H1 (cell line): ENCODE results near the gene RASAL1. TPM values are rescaled to one million over a fixed set of nuclear protein-coding genes. Genes with fewer than 3 reads are reported as not detected.

Experiments
- CTCF ChIA-PET: fragments of 300-600 bp; sonication (Branson Sonifier 250); formaldehyde crosslinking; loops from one replicate; lab custom pipeline; 2021; ENCODE audit not compliant: partially characterized antibody; lab: Charles Lee
- POLR2A ChIA-PET: fragments of 300-600 bp; sonication (Branson Sonifier 250); formaldehyde crosslinking; loops from one replicate; lab custom pipeline; 2021; ENCODE audit warnings: inconsistent platforms; ENCODE audit not compliant: partially characterized antibody; lab: Charles Lee
- DNase-seq, 2 experiments: peaks; one replicate each; pipeline versions ENCODE4 v3.0.0 to v3.0.0-alpha.2; 2010 to 2022; ENCODE audit warnings: low spot score in 2 of 2, low read depth in 1 of 2, mixed read lengths in 1 of 2
- FAIRE-seq: peaks from 2 replicates; lab custom pipeline; 2011; peaks lifted over from hg19 to GRCh38; lab: Jason Lieb, UNC
- H2AFZ ChIP-seq: 2 replicates; pipeline ENCODE4 v1.8.1; 2012; ENCODE audit warnings: low read length, inconsistent platforms
- H2AK5ac ChIP-seq: 2 replicates; pipeline ENCODE4 v1.6.1; 2013; ENCODE audit warnings: low read depth, low read length
- H2BK120ac ChIP-seq: replicated peaks from 2 replicates; pipeline ENCODE3; 2013; ENCODE audit warnings: low read depth, low read length, inconsistent platforms
- H2BK12ac ChIP-seq: 2 replicates; pipeline ENCODE4 v1.6.1; 2013; ENCODE audit warnings: low read depth, low read length
- H2BK15ac ChIP-seq: 2 replicates; pipeline ENCODE4 v1.6.1; 2013; ENCODE audit warnings: low read length
- H2BK20ac ChIP-seq: 2 replicates; pipeline ENCODE4 v1.6.1; 2013; ENCODE audit warnings: low read length
- H2BK5ac ChIP-seq: 2 replicates; pipeline ENCODE4 v1.6.1; 2013; ENCODE audit warnings: low read depth, low read length
- H3K14ac ChIP-seq: 2 replicates; pipeline ENCODE4 v1.6.1; 2013; ENCODE audit warnings: inconsistent platforms; ENCODE audit not compliant: insufficient read length
- H3K18ac ChIP-seq: 2 replicates; pipeline ENCODE4 v1.6.1; 2013; ENCODE audit warnings: low read length; ENCODE audit errors: extremely low read depth
- H3K23ac ChIP-seq: 2 replicates; pipeline ENCODE4 v1.6.1; 2013; ENCODE audit warnings: inconsistent platforms; ENCODE audit not compliant: insufficient read length
- H3K23me2 ChIP-seq: 2 replicates; pipeline ENCODE4 v1.6.1; 2013; ENCODE audit warnings: low read depth, low read length
- H3K27ac ChIP-seq: 2 replicates; pipeline ENCODE4 v1.6.1; 2011; ENCODE audit warnings: low read depth, low read length, inconsistent platforms
- H3K27me3 ChIP-seq, 4 experiments: replicated peaks in 1 of 4; 1 replicate in 1 of 4; 2 replicates in 3 of 4; pipeline versions ENCODE4 v1.6.1 to v1.8.1; 2011 to 2013; ENCODE audit warnings: low read length in 3 of 4, mild to moderate bottlenecking in 3 of 4, inconsistent platforms in 2 of 4, mixed read lengths in 2 of 4, moderate library complexity in 1 of 4; ENCODE audit not compliant: control insufficient read depth in 3 of 4, insufficient read depth in 3 of 4; ENCODE audit errors: extremely low read depth in 1 of 4
- H3K36me3 ChIP-seq, 4 experiments: 2 replicates each; pipeline versions ENCODE4 v1.6.1 to v1.8.1; 2011 to 2013; ENCODE audit warnings: mild to moderate bottlenecking in 4 of 4, low read length in 3 of 4, moderate library complexity in 2 of 4, control low read depth in 1 of 4, inconsistent platforms in 1 of 4; ENCODE audit not compliant: insufficient read depth in 4 of 4, control insufficient read depth in 2 of 4
- H3K4ac ChIP-seq: replicated peaks from 2 replicates; pipeline ENCODE3; 2013; ENCODE audit warnings: low read length, low read depth, mixed read lengths, inconsistent platforms; ENCODE audit not compliant: insufficient read length
- H3K4me1 ChIP-seq, 4 experiments: replicated peaks in 1 of 4; 1 replicate in 1 of 4; 2 replicates in 3 of 4; pipeline versions ENCODE4 v1.6.1 to v1.8.1; 2011 to 2013; ENCODE audit warnings: low read length in 3 of 4, inconsistent platforms in 2 of 4, mixed read lengths in 1 of 4; ENCODE audit not compliant: insufficient read depth in 4 of 4, control insufficient read depth in 3 of 4
- H3K4me2 ChIP-seq, 2 experiments: 2 replicates each; pipeline versions ENCODE4 v1.6.1 to v1.8.1; 2011 to 2013; ENCODE audit warnings: low read depth in 2 of 2, low read length in 2 of 2, control low read depth in 1 of 2, inconsistent platforms in 1 of 2, mild to moderate bottlenecking in 1 of 2; ENCODE audit not compliant: insufficient read depth in 1 of 2
- H3K4me3 ChIP-seq, 4 experiments: fragments of 200-600, 300-600 bp in 1 of 4; sonication (generic), shearing (Covaris generic), sonication (Bioruptor Twin) in 1 of 4; 2 replicates each; pipeline versions ENCODE4 v1.5.1 to v1.8.1; 2011 to 2016; ENCODE audit warnings: low read length in 4 of 4, low read depth in 3 of 4, control low read depth in 2 of 4, inconsistent platforms in 2 of 4, mild to moderate bottlenecking in 2 of 4, mixed read lengths in 1 of 4, moderate library complexity in 1 of 4; ENCODE audit not compliant: insufficient read depth in 2 of 4; ENCODE audit errors: extremely low read depth in 1 of 4
- H3K56ac ChIP-seq: replicated peaks from 2 replicates; pipeline ENCODE3; 2013; ENCODE audit warnings: low read depth, mild to moderate bottlenecking, mixed read lengths, low read length, inconsistent platforms; ENCODE audit not compliant: insufficient read length
- H3K79me1 ChIP-seq: 2 replicates; pipeline ENCODE4 v1.6.1; 2013; ENCODE audit warnings: low read depth, low read length, control low read depth
- H3K79me2 ChIP-seq, 2 experiments: 2 replicates each; pipeline versions ENCODE4 v1.6.1 to v1.8.1; 2012 to 2013; ENCODE audit warnings: low read length in 2 of 2, mild to moderate bottlenecking in 2 of 2, inconsistent platforms in 1 of 2; ENCODE audit not compliant: insufficient read depth in 2 of 2, control insufficient read depth in 1 of 2
- H3K9ac ChIP-seq, 4 experiments: replicated peaks in 1 of 4; 1 replicate in 1 of 4; 2 replicates in 3 of 4; pipeline versions ENCODE4 v1.6.1 to v1.8.1; 2011 to 2013; ENCODE audit warnings: low read depth in 3 of 4, low read length in 3 of 4, control low read depth in 2 of 4, mild to moderate bottlenecking in 2 of 4, moderate library complexity in 2 of 4, inconsistent platforms in 1 of 4; ENCODE audit errors: extremely low read depth in 1 of 4
- H3K9me3 ChIP-seq, 2 experiments: 2 replicates each; pipeline versions ENCODE4 v1.6.1 to v1.8.1; 2012 to 2013; ENCODE audit warnings: mild to moderate bottlenecking in 2 of 2, moderate library complexity in 2 of 2, control low read depth in 1 of 2, inconsistent platforms in 1 of 2, low read depth in 1 of 2, low read length in 1 of 2, mixed read lengths in 1 of 2; ENCODE audit not compliant: insufficient read depth in 2 of 2
- H4K20me1 ChIP-seq, 2 experiments: replicated peaks in 1 of 2; 2 replicates each; pipeline versions ENCODE3 to v1.8.1; 2011 to 2013; ENCODE audit warnings: inconsistent platforms in 2 of 2, low read length in 2 of 2, mild to moderate bottlenecking in 1 of 2; ENCODE audit not compliant: insufficient read depth in 2 of 2, control insufficient read depth in 1 of 2
- H4K5ac ChIP-seq: 2 replicates; pipeline ENCODE4 v1.6.1; 2013; ENCODE audit warnings: low read length, low read depth, mixed read lengths, inconsistent platforms; ENCODE audit not compliant: insufficient read length
- H4K8ac ChIP-seq: 2 replicates; pipeline ENCODE4 v1.8.0; 2013; ENCODE audit warnings: mild to moderate bottlenecking, moderate library complexity, low read length, inconsistent platforms; ENCODE audit not compliant: insufficient read depth; ENCODE audit errors: extremely low read depth
- H4K91ac ChIP-seq: replicated peaks from 2 replicates; pipeline ENCODE3; 2013; ENCODE audit warnings: low read length, mixed read lengths, inconsistent platforms; ENCODE audit not compliant: insufficient read length
- CREB1 ChIP-seq: IDR thresholded peaks from 2 replicates; pipeline ENCODE4 v1.6.1; 2012; ENCODE audit warnings: inconsistent platforms
- EZH2 ChIP-seq: fragments of 200-600 bp; sonication (generic); IDR thresholded peaks from 2 replicates; pipeline ENCODE4 v1.7.1; 2012; ENCODE audit warnings: low read depth, mild to moderate bottlenecking, moderate library complexity, low read length, inconsistent platforms; ENCODE audit not compliant: severe bottlenecking
- GTF2F1 ChIP-seq: IDR thresholded peaks from 2 replicates; pipeline ENCODE4 v1.6.1; 2012; ENCODE audit warnings: low read depth, low read length, improper control_type of control experiment, borderline replicate concordance
- NRF1 ChIP-seq: IDR thresholded peaks from 2 replicates; pipeline ENCODE4 v1.6.1; 2011; ENCODE audit warnings: mild to moderate bottlenecking, low read depth, low read length, improper control_type of control experiment
- POU5F1 ChIP-seq: IDR thresholded peaks from 2 replicates; pipeline ENCODE4 v1.6.1; 2011; ENCODE audit warnings: low read depth, mild to moderate bottlenecking, low read length, moderate library complexity
- RBBP5 ChIP-seq: IDR thresholded peaks from 2 replicates; pipeline ENCODE4 v1.7.1; 2012; ENCODE audit warnings: low read depth, mild to moderate bottlenecking, inconsistent platforms, low read length, moderate library complexity, borderline replicate concordance
- YY1 ChIP-seq: IDR thresholded peaks from 2 replicates; pipeline ENCODE4 v1.6.1; 2011; ENCODE audit warnings: low read depth, mild to moderate bottlenecking, low read length
- WGBS, 2 experiments: shearing (Covaris generic) in 1 of 2; methylation state at CpG; one replicate each; pipeline versions ENCODE4 v1.1.6 to v1.1.7; 2013 to 2015; ENCODE audit warnings: low lambda C conversion rate in 2 of 2, mixed read lengths in 2 of 2, inconsistent platforms in 1 of 2, low coverage in 1 of 2, missing lambda C conversion rate in 1 of 2; ENCODE audit not compliant: insufficient replicate concordance in 2 of 2, insufficient coverage in 1 of 2, insufficient read length in 1 of 2; ENCODE audit errors: extremely low coverage in 1 of 2, missing lambda C conversion rate in 1 of 2; 5-methylcytosine and 5-hydroxymethylcytosine counted together
- polyA plus RNA-seq, 7 experiments: library from polyadenylated mRNA; depleted of rRNA in 3 of 7; stranded (reverse) in 5 of 7; unstranded in 2 of 7; fragments of >200 nt in 5 of 7; fragments of 200-250 nt in 2 of 7; gene quantifications; 1 replicate in 5 of 7; 2 replicates in 1 of 7; 4 replicates in 1 of 7; pipeline versions ENCODE4 v1.2.1 to v1.2.3, GENCODE V29; 2011 to 2013; ENCODE audit warnings: missing spikeins in 2 of 7, mixed read lengths in 2 of 7
- total RNA-seq: library from RNA; stranded (reverse); fragmentation: NEBNext Ultra II Directional; extraction: Animal tissue kit (Norgen Biotek cat#: 25700); gene quantifications from 2 replicates; pipeline ENCODE4 v1.2.1, GENCODE V29; 2021
- TF ChIP-seq, protein P1 (sequence below), 3 experiments: IDR thresholded peaks; 1 replicate in 2 of 3; 2 replicates in 1 of 3; pipeline versions ENCODE4 v1.5.1 to v1.6.1; 2011; ENCODE audit warnings: low read length in 3 of 3, mild to moderate bottlenecking in 3 of 3, inconsistent platforms in 2 of 3, low read depth in 1 of 3, moderate library complexity in 1 of 3; ENCODE audit not compliant: insufficient read depth in 1 of 3; ENCODE audit errors: control extremely low read depth in 1 of 3

Gene RASAL1
- total and polyA plus RNA-seq, 2 of the 8 experiments (the other 6 are each of a cell fraction or from before 2014, with no cell fraction given), result 3.7 to 5.0 TPM

DNA sequence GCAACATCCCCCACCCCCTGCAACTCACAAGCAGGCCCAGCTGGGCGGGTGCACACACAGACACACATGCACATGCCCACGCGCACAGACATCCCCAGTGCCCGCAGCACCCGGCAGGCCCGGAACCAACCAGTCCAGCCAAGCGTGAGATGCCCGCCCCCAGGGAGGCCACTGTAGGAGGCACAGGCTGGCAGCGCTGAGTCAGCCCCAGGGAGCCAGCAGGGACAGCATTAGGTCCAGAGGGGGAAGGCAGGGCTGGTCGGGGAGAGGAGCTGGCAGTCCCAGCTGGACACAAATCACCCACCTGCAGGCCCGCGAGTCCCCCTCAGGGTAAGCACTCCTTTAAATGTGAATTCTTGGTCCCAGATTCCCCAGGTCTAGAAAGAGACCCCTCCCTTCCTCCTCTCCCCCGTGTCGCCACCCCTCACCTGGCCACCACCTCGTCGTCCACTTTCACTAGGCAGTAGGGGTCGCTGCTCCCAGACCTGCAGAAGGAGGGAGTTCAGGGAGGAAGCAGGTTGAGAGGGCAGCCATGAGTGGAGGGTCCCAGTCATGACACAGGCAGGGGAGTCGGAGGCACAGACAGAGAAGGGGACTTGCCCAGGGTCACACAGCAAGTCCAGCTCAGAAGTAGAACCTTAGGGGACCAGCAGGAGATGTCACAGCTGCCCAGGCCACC, 5.0 kb downstream of the RASAL1 start:
- POLR2A ChIA-PET, result interaction anchor here (0.8 to 5.9 kb wide), 3 partner anchors 10 to 47 kb away, joined by 3 to 35 read pairs (median 13); no protein-coding TSS in a partner anchor
- 52% methylated on average over 13 of the region's 18 CpGs; no CpG with 5 or more reads in 1 of the 2 experiments for WGBS, 2 experiments
- Histone ChIP-seq H4K5ac (peak overlapping the region; percentile 20), H4K8ac (no peak overlapping the region), H3K27ac (no peak overlapping the region), H2BK5ac (no peak overlapping the region; the same call in 1 of the 2 replicates), H3K23ac (no peak overlapping the region), H3K36me3 (no peaks in the 10 kb centered on the region), H3K4me2 (no peak overlapping the region), H3K9ac (no peak overlapping the region), H2BK15ac (0 out of 2 replicates have a peak overlapping the region, but pooled peaks have one; percentile 16), H3K79me1 (no peaks in the 10 kb centered on the region), H3K4me1 (peaks cover 0 to 10% (median 8%) of the 10 kb centered on the region in 4 experiments; a peak in 5 of 7 replicates), H4K20me1 (peaks cover 0 to 7% of the 10 kb centered on the region in 2 experiments), H3K18ac (no peak overlapping the region; the same call in 1 of the 2 replicates), H2BK12ac (no peak overlapping the region; the same call in 1 of the 2 replicates), H2AK5ac (peak overlapping the region; percentile 56; the same call in 1 of the 2 replicates), H2BK20ac (no peak overlapping the region), H3K56ac (no peak overlapping the region), H3K4me3 (no peak overlapping the region), H3K23me2 (peaks cover 9% of the 10 kb centered on the region; the same call in 1 of the 2 replicates), H3K79me2 (no peaks in the 10 kb centered on the region), H4K91ac (no peak overlapping the region), H3K27me3 (peaks cover 1 to 13% (median 6%) of the 10 kb centered on the region in 4 experiments; a peak in 6 of 7 replicates), H2BK120ac (no peak overlapping the region), H3K4ac (no peak overlapping the region), H2AFZ (no peak overlapping the region), H3K9me3 (no peaks in the 10 kb centered on the region), H3K14ac (no peak overlapping the region)
- DNase-seq, result peak in 1 of 2 experiments; percentile 78
- FAIRE-seq, result no peak
- CTCF ChIA-PET, result interaction anchor here (0.6 to 7.5 kb wide), 19 partner anchors 9 to 138 kb away, joined by 3 to 67 read pairs (median 4); partner anchors contain the start of gene CFAP73
- TF ChIP-seq, protein P1, sequence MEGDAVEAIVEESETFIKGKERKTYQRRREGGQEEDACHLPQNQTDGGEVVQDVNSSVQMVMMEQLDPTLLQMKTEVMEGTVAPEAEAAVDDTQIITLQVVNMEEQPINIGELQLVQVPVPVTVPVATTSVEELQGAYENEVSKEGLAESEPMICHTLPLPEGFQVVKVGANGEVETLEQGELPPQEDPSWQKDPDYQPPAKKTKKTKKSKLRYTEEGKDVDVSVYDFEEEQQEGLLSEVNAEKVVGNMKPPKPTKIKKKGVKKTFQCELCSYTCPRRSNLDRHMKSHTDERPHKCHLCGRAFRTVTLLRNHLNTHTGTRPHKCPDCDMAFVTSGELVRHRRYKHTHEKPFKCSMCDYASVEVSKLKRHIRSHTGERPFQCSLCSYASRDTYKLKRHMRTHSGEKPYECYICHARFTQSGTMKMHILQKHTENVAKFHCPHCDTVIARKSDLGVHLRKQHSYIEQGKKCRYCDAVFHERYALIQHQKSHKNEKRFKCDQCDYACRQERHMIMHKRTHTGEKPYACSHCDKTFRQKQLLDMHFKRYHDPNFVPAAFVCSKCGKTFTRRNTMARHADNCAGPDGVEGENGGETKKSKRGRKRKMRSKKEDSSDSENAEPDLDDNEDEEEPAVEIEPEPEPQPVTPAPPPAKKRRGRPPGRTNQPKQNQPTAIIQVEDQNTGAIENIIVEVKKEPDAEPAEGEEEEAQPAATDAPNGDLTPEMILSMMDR (IDR thresholded peaks at IDR 0.05; ENCODE audit: control extremely low read depth in 1 of 3, insufficient read depth in 1 of 3, low read depth in 1 of 3, low read length in 3 of 3), result peak; percentile 70 to 84 (median 83)
- TF ChIP-seq YY1, result peak; percentile 71
- peak; percentile 65 for TF ChIP-seq CREB1
- TF ChIP-seq POU5F1, result no peak
- TF ChIP-seq NRF1, result no peak
- TF ChIP-seq GTF2F1, result no peak
- no peak for TF ChIP-seq EZH2
- no peak for TF ChIP-seq RBBP5
